K562 (cell line): Measurements from ENCODE around the gene SPEM1. TPM values are rescaled to one million over a fixed set of nuclear protein-coding genes. Genes with fewer than 3 reads are reported as not detected.

Experiments used
- ARID3B ChIP-seq: fragments of 250-450 bp; sonication (Bioruptor Pico); IDR thresholded peaks from 2 replicates; pipeline ENCODE4 v1.4.0; 2020; ENCODE audit warnings: borderline replicate concordance
- BCL6 ChIP-seq: fragments of 250-450 bp; sonication (Bioruptor Pico); IDR thresholded peaks from 2 replicates; pipeline ENCODE4 v1.4.0; 2020
- CBFA2T2 ChIP-seq: fragments of 450-650 bp; conservative IDR thresholded peaks from 2 replicates; pipeline ENCODE4 v1.6.1; 2017; ENCODE audit warnings: mild to moderate bottlenecking
- CBFA2T3 ChIP-seq: fragments of 450-650 bp; IDR thresholded peaks from 2 replicates; pipeline ENCODE4 v1.6.1; 2017
- EP400 ChIP-seq: fragments of 450-650 bp; IDR thresholded peaks from 2 replicates; pipeline ENCODE4 v1.6.1; 2017; ENCODE audit warnings: antibody characterized with exemption, mild to moderate bottlenecking, moderate library complexity
- ESRRB ChIP-seq: fragments of 250-450 bp; sonication (Bioruptor Pico); IDR thresholded peaks from 2 replicates; pipeline ENCODE4 v1.5.0; 2020; ENCODE audit warnings: mild to moderate bottlenecking, moderate library complexity, borderline replicate concordance
- FUS ChIP-seq: fragments of 200-400 bp; formaldehyde crosslinking; optimal IDR thresholded peaks from 2 replicates; pipeline ENCODE3; 2017; ENCODE audit warnings: low read depth, low read length
- HBP1 ChIP-seq: fragments of 450-650 bp; formaldehyde crosslinking; IDR thresholded peaks from 2 replicates; pipeline ENCODE4 v1.4.0; 2022; ENCODE audit warnings: missing genetic modification characterization
- JUND ChIP-seq, 2 experiments: IDR thresholded peaks; 2 replicates in 1 of 2; 3 replicates in 1 of 2; pipeline ENCODE4 v1.6.1; 2011; ENCODE audit warnings: borderline replicate concordance in 2 of 2, low read depth in 2 of 2, low read length in 2 of 2, improper control_type of control experiment in 1 of 2, missing biosample characterization in 1 of 2, missing genetic modification characterization in 1 of 2, missing genetic modification reagents in 1 of 2
- MCM2 ChIP-seq: fragments of 450-650 bp; IDR thresholded peaks from 2 replicates; pipeline ENCODE4 v1.6.1; 2017; ENCODE audit warnings: low read depth, mild to moderate bottlenecking
- MEIS2 ChIP-seq: fragments of 450-650 bp; IDR thresholded peaks from 2 replicates; pipeline ENCODE4 v1.6.1; 2014; ENCODE audit warnings: mild to moderate bottlenecking; ENCODE audit not compliant: partially characterized antibody
- MXI1 ChIP-seq: IDR thresholded peaks from 2 replicates; pipeline ENCODE4 v1.6.1; 2011; ENCODE audit warnings: low read depth, mild to moderate bottlenecking, improper control_type of control experiment, low read length
- NCOA6 ChIP-seq: fragments of 450-650 bp; IDR thresholded peaks from 2 replicates; pipeline ENCODE4 v1.6.1; 2017; ENCODE audit warnings: mild to moderate bottlenecking
- NR1H2 ChIP-seq: sonication (generic); formaldehyde crosslinking; IDR thresholded peaks from 2 replicates; pipeline ENCODE4 v1.4.0; 2020; ENCODE audit warnings: mild to moderate bottlenecking, missing genetic modification reagents
- PHTF2 ChIP-seq: fragments of 250-450 bp; sonication (Bioruptor Pico); IDR thresholded peaks from 2 replicates; pipeline ENCODE4 v1.5.0; 2021; ENCODE audit warnings: mild to moderate bottlenecking
- PKNOX1 ChIP-seq: fragments of 450-650 bp; IDR thresholded peaks from 2 replicates; pipeline ENCODE4 v1.6.1; 2016
- POLR3A ChIP-seq: IDR thresholded peaks from 2 replicates; pipeline ENCODE4 v1.6.1; 2011; ENCODE audit warnings: borderline replicate concordance, mild to moderate bottlenecking, moderate library complexity; ENCODE audit not compliant: insufficient read length, insufficient read depth; ENCODE audit errors: extremely low read depth
- SNRNP70 ChIP-seq: fragments of 200-400 bp; formaldehyde crosslinking; optimal IDR thresholded peaks from 2 replicates; pipeline ENCODE3; 2017; ENCODE audit warnings: low read depth, low read length
- TAF9B ChIP-seq: fragments of 450-650 bp; IDR thresholded peaks from 2 replicates; pipeline ENCODE4 v1.6.1; 2018; ENCODE audit warnings: mild to moderate bottlenecking; ENCODE audit not compliant: partially characterized antibody
- VEZF1 ChIP-seq: fragments of 200-800 bp; sonication (Bioruptor generic); IDR thresholded peaks from 2 replicates; pipeline ENCODE4 v1.6.1; 2017; ENCODE audit warnings: missing genetic modification characterization, missing compliant biosample characterization
- ZC3H8 ChIP-seq: fragments of 450-650 bp; IDR thresholded peaks from 2 replicates; pipeline ENCODE4 v1.6.1; 2017
- ZNF133 ChIP-seq: fragments of 250-450 bp; sonication (Bioruptor Pico); IDR thresholded peaks from 2 replicates; pipeline ENCODE4 v1.4.0; 2020; ENCODE audit warnings: mild to moderate bottlenecking
- ZNF668 ChIP-seq: fragments of 250-450 bp; sonication (Bioruptor Pico); IDR thresholded peaks from 2 replicates; pipeline ENCODE4 v1.8.0; 2022; ENCODE audit warnings: mild to moderate bottlenecking, inconsistent platforms
- polyA plus RNA-seq, 8 experiments: library from polyadenylated mRNA; depleted of rRNA in 4 of 8; stranded (reverse) in 5 of 8; unstranded in 3 of 8; fragments of >200 nt; fragmentation: Nextera tagmentation in 2 of 8; fragmentation: Illumina TruSeq in 1 of 8; extraction: Ambion mirVana in 2 of 8; extraction: Trizol in 1 of 8; gene quantifications; 2 replicates each; pipeline versions ENCODE4 v1.2.1 to v1.2.3, GENCODE V29; 2011 to 2014; ENCODE audit warnings: inconsistent platforms in 1 of 8, missing spikeins in 1 of 8
- total RNA-seq, 7 experiments: library from RNA; depleted of rRNA in 6 of 7; stranded (reverse); fragments of >200 nt in 6 of 7; fragmentation: Illumina TruSeq in 2 of 7; extraction: Trizol in 2 of 7; gene quantifications; 2 replicates each; pipeline versions ENCODE4 v1.2.1 to v1.2.3, GENCODE V29; 2011 to 2021; ENCODE audit warnings: low replicate concordance in 1 of 7
- TF ChIP-seq, protein P1 (sequence below): fragments of 450-650 bp; IDR thresholded peaks from 2 replicates; pipeline ENCODE4 v1.6.1; 2016; ENCODE audit warnings: antibody characterized with exemption

SPEM1 gene
- total and polyA plus RNA-seq, 9 of the 15 experiments (the other 6 are each of a cell fraction or from before 2014, with no cell fraction given), result not detected

DNA sequence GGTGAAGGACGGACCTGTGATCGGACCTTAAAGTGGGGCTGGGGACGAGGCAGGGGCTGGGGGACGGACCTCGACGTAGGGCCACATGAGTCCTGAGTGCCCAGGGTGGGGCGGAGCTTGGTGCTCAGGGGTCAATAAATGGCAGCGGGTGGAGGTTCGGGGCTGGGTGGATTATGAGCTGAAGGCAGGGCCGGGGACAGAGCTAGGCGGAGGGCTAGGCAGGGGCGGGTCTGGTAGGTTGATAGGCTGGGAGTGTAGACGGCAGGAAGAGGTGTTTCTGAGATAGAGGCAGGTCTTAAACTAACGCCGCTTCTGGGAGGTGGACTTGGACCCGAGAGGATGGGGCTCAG, 25.5 kb downstream of the SPEM1 start (continued):
- TF ChIP-seq FUS (no peak), TAF9B (no peak), ZC3H8 (no peak), SNRNP70 (no peak), MXI1 (no peak), NCOA6 (peak; percentile 69), ZNF133 (CRISPR knock-in tag) (no peak), BCL6 (CRISPR knock-in tag) (no peak), ZNF668 (CRISPR knock-in tag) (no peak), POLR3A (no peak), NR1H2 (no peak), CBFA2T2 (no peak), ARID3B (CRISPR knock-in tag) (no peak), CBFA2T3 (no peak), VEZF1 (CRISPR knock-in tag) (0 out of 2 replicates have a peak, but pooled peaks have one; percentile 0), JUND (IDR thresholded peaks at IDR 0.05; ENCODE audit: borderline replicate concordance, low read depth, low read length) (no peak), JUND (tag; IDR thresholded peaks at IDR 0.05; ENCODE audit: borderline replicate concordance, low read depth, low read length) (no peak), EP400 (peak; percentile 22; the same call in 1 of the 2 replicates), PKNOX1 (peak; percentile 17; the same call in 1 of the 2 replicates), ESRRB (no peak), MCM2 (no peak), HBP1 (no peak), PHTF2 (CRISPR knock-in tag) (no peak), MEIS2 (no peak)
- TF ChIP-seq, protein P1, sequence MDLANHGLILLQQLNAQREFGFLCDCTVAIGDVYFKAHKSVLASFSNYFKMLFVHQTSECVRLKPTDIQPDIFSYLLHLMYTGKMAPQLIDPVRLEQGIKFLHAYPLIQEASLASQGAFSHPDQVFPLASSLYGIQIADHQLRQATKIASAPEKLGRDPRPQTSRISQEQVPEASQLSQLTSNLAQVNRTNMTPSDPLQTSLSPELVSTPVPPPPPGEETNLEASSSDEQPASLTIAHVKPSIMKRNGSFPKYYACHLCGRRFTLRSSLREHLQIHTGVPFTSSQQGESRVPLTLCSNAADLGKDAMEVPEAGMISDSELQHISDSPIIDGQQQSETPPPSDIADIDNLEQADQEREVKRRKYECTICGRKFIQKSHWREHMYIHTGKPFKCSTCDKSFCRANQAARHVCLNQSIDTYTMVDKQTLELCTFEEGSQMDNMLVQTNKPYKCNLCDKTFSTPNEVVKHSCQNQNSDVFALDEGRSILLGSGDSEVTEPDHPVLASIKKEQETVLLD, result no peak
